ENCODE measurements around the gene CHD9NB. TPM values are rescaled to one million over a fixed set of nuclear protein-coding genes. Genes with fewer than 3 reads are reported as not detected.

Gene CHD9NB
- total RNA-seq (0.64 and 2.3 TPM in 2 replicates), polyA plus RNA-seq (0.81 and 1.4 TPM in 2 replicates)

- no peaks in the 10 kb centered on the region for H4K20me1 ChIP-seq (ENCODE audit: insufficient read depth, poor library complexity, severe bottlenecking)
- no peak within 1 kb of the TSS for H3K4me3 ChIP-seq
- H3K9me2 ChIP-seq (replicated peaks; ENCODE audit: insufficient read depth): no peaks in the 10 kb centered on the region
- H2AFZ ChIP-seq: no peak within 1 kb of the TSS
- H3K79me2 ChIP-seq: peaks cover 18% of the 10 kb centered on the region
- peak within 1 kb of the TSS; percentile 43 for H3K4me2 ChIP-seq
- 49% methylated on average over 2 of the region's 2 CpGs for WGBS (ENCODE audit: low lambda C conversion rate, missing lambda C conversion rate)
- no peaks in the 10 kb centered on the region for H3K27me3 ChIP-seq
- peak within 1 kb of the TSS; percentile 26 for H3K27ac ChIP-seq
- DNase-seq (ENCODE audit: low spot score): peak; percentile 84
- TF ChIP-seq CTCF (IDR thresholded peaks at IDR 0.05; ENCODE audit: poor library complexity) (no peak), EZH2phosphoT487 (IDR thresholded peaks at IDR 0.05; ENCODE audit: low read depth, severe bottlenecking, unreplicated experiment) (no peak), EZH2 (IDR thresholded peaks at IDR 0.05; ENCODE audit: borderline replicate concordance) (no peak)
- H3K36me3 ChIP-seq (replicated peaks; ENCODE audit: insufficient read depth, low read depth): no peaks in the 10 kb centered on the region
- no peaks in the 10 kb centered on the region for H3K9me3 ChIP-seq (ENCODE audit: low read depth)
- peaks cover 16% of the 10 kb centered on the region for H3K4me1 ChIP-seq (ENCODE audit: insufficient read depth)
These were observed at the start of gene CHD9NB for GRCh38 chr16:53052519-53053501. Gene CHD9NB (minus strand): TSS chr16:53052897. CDS start chr16:53044158, 8,739 bp downstream.

- TF ChIP-seq EZH2 (IDR thresholded peaks at IDR 0.05; ENCODE audit: borderline replicate concordance): no peak
- no peak for TF ChIP-seq CTCF (IDR thresholded peaks at IDR 0.05; ENCODE audit: poor library complexity)
- no peak for TF ChIP-seq EZH2phosphoT487 (IDR thresholded peaks at IDR 0.05; ENCODE audit: low read depth, severe bottlenecking, unreplicated experiment)
- Histone ChIP-seq H4K20me1 (ENCODE audit: insufficient read depth, poor library complexity, severe bottlenecking) (no peaks in the 10 kb centered on the region), H2AFZ (no peak overlapping the region), H3K27me3 (no peaks in the 10 kb centered on the region), H3K79me2 (peaks cover 53% of the 10 kb centered on the region), H3K4me2 (no peak overlapping the region), H3K4me3 (no peak overlapping the region), H3K9me3 (ENCODE audit: low read depth) (no peaks in the 10 kb centered on the region), H3K27ac (peak overlapping the region; percentile 97), H3K36me3 (replicated peaks; ENCODE audit: insufficient read depth, low read depth) (no peaks in the 10 kb centered on the region), H3K4me1 (ENCODE audit: insufficient read depth) (peaks cover 27% of the 10 kb centered on the region), H3K9me2 (replicated peaks; ENCODE audit: insufficient read depth) (no peaks in the 10 kb centered on the region)
- 82% methylated on average over 1 of the region's 1 CpG for WGBS (ENCODE audit: low lambda C conversion rate, missing lambda C conversion rate)
- no peak for DNase-seq (ENCODE audit: low spot score)
These were observed 48.2 kb upstream of the CHD9NB start for GRCh38 chr16:53100889-53101288.

- Histone ChIP-seq H3K27me3 (no peaks in the 10 kb centered on the region), H3K9me2 (replicated peaks; ENCODE audit: insufficient read depth) (no peaks in the 10 kb centered on the region), H3K4me3 (peak overlapping the region; percentile 1), H2AFZ (peak overlapping the region; percentile 2), H3K36me3 (replicated peaks; ENCODE audit: insufficient read depth, low read depth) (no peaks in the 10 kb centered on the region), H3K4me1 (ENCODE audit: insufficient read depth) (peaks cover 27% of the 10 kb centered on the region), H4K20me1 (ENCODE audit: insufficient read depth, poor library complexity, severe bottlenecking) (no peaks in the 10 kb centered on the region), H3K4me2 (peak overlapping the region; percentile 68), H3K79me2 (peaks cover 57% of the 10 kb centered on the region), H3K27ac (peak overlapping the region; percentile 97), H3K9me3 (ENCODE audit: low read depth) (no peaks in the 10 kb centered on the region)
- no peak for TF ChIP-seq EZH2 (IDR thresholded peaks at IDR 0.05; ENCODE audit: borderline replicate concordance)
- no peak for TF ChIP-seq CTCF (IDR thresholded peaks at IDR 0.05; ENCODE audit: poor library complexity)
- WGBS (ENCODE audit: low lambda C conversion rate, missing lambda C conversion rate): 68% methylated on average over 9 of the region's 9 CpGs
- DNase-seq (ENCODE audit: low spot score): no peak
These were observed 47.5 kb upstream of the CHD9NB start for GRCh38 chr16:53100131-53100748.
